Osteoblast (primary cell): Measurements from ENCODE around the gene SHANK3. TPM values are rescaled to one million over a fixed set of nuclear protein-coding genes. Genes with fewer than 3 reads are reported as not detected.

Source experiments
- DNase-seq: peaks from one replicate; pipeline ENCODE4 v3.0.0; 2011; ENCODE audit warnings: low spot score, mixed read lengths; ENCODE audit not compliant: insufficient read length; ENCODE audit errors: missing footprints
- H2AFZ ChIP-seq: 2 replicates; pipeline ENCODE4 v1.6.0; 2011; ENCODE audit warnings: mild to moderate bottlenecking, low read length
- H3K27ac ChIP-seq: 2 replicates; pipeline ENCODE4 v1.5.1; 2011; ENCODE audit warnings: mild to moderate bottlenecking, low read depth, low read length, moderate library complexity
- H3K27me3 ChIP-seq: 2 replicates; pipeline ENCODE4 v1.6.0; 2012; ENCODE audit warnings: mild to moderate bottlenecking, control low read depth, inconsistent platforms, low read length, moderate library complexity; ENCODE audit not compliant: insufficient read depth
- H3K36me3 ChIP-seq: 2 replicates; pipeline ENCODE4 v1.5.1; 2011; ENCODE audit warnings: mild to moderate bottlenecking, low read length, control low read depth, moderate library complexity; ENCODE audit not compliant: insufficient read depth
- H3K4me1 ChIP-seq: 2 replicates; pipeline ENCODE4 v1.5.1; 2011; ENCODE audit warnings: mild to moderate bottlenecking, low read length, control low read depth, moderate library complexity; ENCODE audit not compliant: insufficient read depth
- H3K4me2 ChIP-seq: 2 replicates; pipeline ENCODE4 v1.6.0; 2011; ENCODE audit warnings: mild to moderate bottlenecking, low read length; ENCODE audit not compliant: insufficient read depth
- H3K4me3 ChIP-seq: fragments of 200-600 bp; sonication (generic); 3 replicates; pipeline ENCODE4 v1.5.1; 2012; ENCODE audit warnings: mild to moderate bottlenecking, low read length, inconsistent platforms; ENCODE audit not compliant: insufficient read depth
- H3K79me2 ChIP-seq: 2 replicates; pipeline ENCODE4 v1.6.0; 2012; ENCODE audit warnings: mild to moderate bottlenecking, low read length, control low read depth, inconsistent platforms; ENCODE audit not compliant: insufficient read depth
- H3K9me3 ChIP-seq: 2 replicates; pipeline ENCODE4 v1.5.1; 2011; ENCODE audit warnings: low read depth, low read length, control low read depth
- H4K20me1 ChIP-seq: 2 replicates; pipeline ENCODE4 v1.6.0; 2012; ENCODE audit warnings: mild to moderate bottlenecking, low read length, control low read depth; ENCODE audit not compliant: insufficient read depth
- CTCF ChIP-seq: IDR thresholded peaks from 2 replicates; pipeline ENCODE4 v1.5.1; 2011; ENCODE audit warnings: mild to moderate bottlenecking, low read depth, low read length, moderate library complexity; ENCODE audit errors: extremely low read depth
- total RNA-seq: library from RNA; depleted of rRNA; stranded (reverse); fragments of >200 nt; gene quantifications from 2 replicates; pipeline ENCODE4 v1.2.3, GENCODE V29; 2012

SHANK3 gene
- total RNA-seq, 1 donor = 0.36 TPM

DNA sequence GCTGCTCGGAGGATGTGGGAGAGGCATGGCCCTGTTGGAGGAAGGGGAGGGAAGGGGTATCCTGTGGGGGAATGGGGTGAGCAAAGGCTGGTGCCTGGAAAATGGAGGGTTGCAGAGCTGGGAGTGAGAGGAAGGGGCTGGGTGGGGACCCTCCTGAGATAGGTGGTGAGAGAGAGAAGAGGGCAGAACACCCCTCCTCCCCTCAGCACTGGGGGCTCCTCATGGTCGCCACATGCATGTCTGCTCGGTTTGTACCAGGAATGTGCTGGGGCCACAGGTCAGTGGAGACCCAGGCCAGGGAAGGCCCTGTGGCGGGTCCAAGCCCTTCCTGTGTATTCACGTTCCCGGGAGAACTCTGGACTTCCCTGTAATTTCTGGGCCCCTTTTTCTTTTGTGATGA is 37.6 kb downstream of the SHANK3 start:
- peak; percentile 45 for DNase-seq
- Histone ChIP-seq H3K36me3 (no peaks in the 10 kb centered on the region), H3K27me3 (no peaks in the 10 kb centered on the region), H3K4me1 (no peaks in the 10 kb centered on the region), H3K4me3 (no peak overlapping the region), H4K20me1 (no peaks in the 10 kb centered on the region), H3K79me2 (no peaks in the 10 kb centered on the region), H3K4me2 (no peak overlapping the region), H3K27ac (no peak overlapping the region), H2AFZ (no peak overlapping the region), H3K9me3 (no peaks in the 10 kb centered on the region)
- no peak for TF ChIP-seq CTCF

- no peaks in the 10 kb centered on the region for H3K4me1 ChIP-seq
- TF ChIP-seq CTCF = no peak
- no peak overlapping the region for H3K4me2 ChIP-seq
- H3K36me3 ChIP-seq = no peaks in the 10 kb centered on the region
- no peak overlapping the region for H2AFZ ChIP-seq
- no peaks in the 10 kb centered on the region for H3K9me3 ChIP-seq
- H3K27me3 ChIP-seq = no peaks in the 10 kb centered on the region
- no peak overlapping the region for H3K27ac ChIP-seq
- no peaks in the 10 kb centered on the region for H4K20me1 ChIP-seq
- no peak overlapping the region for H3K4me3 ChIP-seq
- H3K79me2 ChIP-seq = no peaks in the 10 kb centered on the region
- DNase-seq = no peak
Observed at GRCh38 chr22:50710886-50711285, 38.3 kb downstream of the SHANK3 start.

DNA sequence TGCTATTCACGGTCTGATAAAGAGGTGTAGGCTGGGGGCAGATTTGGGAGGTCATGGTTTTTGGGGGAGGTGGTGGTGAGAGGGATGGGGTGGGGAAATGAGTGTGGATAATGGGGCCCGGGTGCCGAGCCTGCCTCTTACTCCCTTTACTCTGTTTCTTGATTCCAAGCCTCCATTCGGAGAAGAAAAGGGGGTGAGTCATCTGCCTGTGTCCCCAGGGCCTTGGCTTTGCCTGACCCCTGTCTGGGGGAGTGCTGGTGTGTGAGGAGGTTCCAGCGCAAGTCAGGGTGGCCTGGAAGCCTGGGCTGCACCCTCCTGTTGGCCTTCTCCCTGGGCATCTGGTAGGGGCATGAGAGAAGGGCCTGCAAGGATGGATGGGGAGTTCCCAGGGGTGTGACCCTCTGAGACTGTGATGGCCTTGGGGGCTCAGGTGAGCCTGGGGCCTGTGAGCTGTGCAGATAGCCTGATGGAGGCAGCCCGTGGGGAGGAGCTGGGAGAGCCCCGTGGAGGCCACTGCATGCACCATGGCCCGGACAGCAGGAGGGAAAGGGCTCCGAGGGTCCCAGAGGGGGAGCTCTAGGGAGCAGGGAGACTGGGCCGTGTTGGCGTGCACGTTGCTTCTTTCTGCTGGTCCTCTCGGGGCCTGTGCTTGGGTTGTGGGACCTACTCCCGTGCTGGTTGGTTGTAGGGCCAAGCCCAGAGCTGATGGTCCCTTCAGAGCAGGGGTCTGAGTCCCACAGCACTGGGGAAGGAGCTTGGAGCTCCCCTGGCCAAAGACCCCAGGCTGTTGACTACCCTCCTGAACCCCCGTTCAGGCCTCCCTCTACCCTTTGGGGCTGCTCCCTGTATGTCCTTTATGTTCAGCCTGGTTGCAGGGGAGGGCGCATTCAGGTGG is 39.1 kb downstream of the SHANK3 start:
- DNase-seq = peak; percentile 95
- H3K36me3 ChIP-seq = no peaks in the 10 kb centered on the region
- H3K27me3 ChIP-seq = no peaks in the 10 kb centered on the region
- no peak overlapping the region for H3K27ac ChIP-seq
- no peaks in the 10 kb centered on the region for H3K4me1 ChIP-seq
- no peaks in the 10 kb centered on the region for H3K9me3 ChIP-seq
- H3K79me2 ChIP-seq = no peaks in the 10 kb centered on the region
- no peak for TF ChIP-seq CTCF
- H3K4me3 ChIP-seq = no peak overlapping the region
- no peak overlapping the region for H3K4me2 ChIP-seq
- H2AFZ ChIP-seq = no peak overlapping the region
- no peaks in the 10 kb centered on the region for H4K20me1 ChIP-seq

GRCh38 chr22:50712341-50713007 is 39.9 kb downstream of the SHANK3 start:
- no peak overlapping the region for H3K4me2 ChIP-seq
- H3K36me3 ChIP-seq = no peaks in the 10 kb centered on the region
- peak; percentile 81 for DNase-seq
- no peak overlapping the region for H2AFZ ChIP-seq
- no peak for TF ChIP-seq CTCF
- no peaks in the 10 kb centered on the region for H4K20me1 ChIP-seq
- no peak overlapping the region for H3K27ac ChIP-seq
- H3K4me1 ChIP-seq = no peaks in the 10 kb centered on the region
- H3K79me2 ChIP-seq = no peaks in the 10 kb centered on the region
- H3K9me3 ChIP-seq = no peaks in the 10 kb centered on the region
- no peak overlapping the region for H3K4me3 ChIP-seq
- no peaks in the 10 kb centered on the region for H3K27me3 ChIP-seq
